ENCODE results near the gene TMIGD2. TPM values are rescaled to one million over a fixed set of nuclear protein-coding genes. Genes with fewer than 3 reads are reported as not detected.

The TMIGD2 gene
- total RNA-seq, 1 experiment from 2014 or later = not detected

GRCh38 chr19:4258181-4258580 lies 44.0 kb downstream of the TMIGD2 start:
- CTCF ChIA-PET = no interaction called here
- BruUV-seq (replicated peaks) = no TSS peak
- POLR2A ChIA-PET (ENCODE audit: unreplicated experiment) = no interaction called here
- ATAC-seq (no peak), DNase-seq (no peak)
- H3F3A ChIP-seq (ENCODE audit: low read length, unreplicated experiment) = no peaks in the 10 kb centered on the region
- no peaks in the 10 kb centered on the region for H3K79me2 ChIP-seq (ENCODE audit: low read length)
- H3K4me2 ChIP-seq (ENCODE audit: low read length) = no peak overlapping the region
- no peak overlapping the region for H3K9ac ChIP-seq (ENCODE audit: low read length)
- H3K27me3 ChIP-seq (ENCODE audit: low read length) = no peaks in the 10 kb centered on the region
- no peak overlapping the region for H3K4me3 ChIP-seq (ENCODE audit: low read length)
- H3K36me3 ChIP-seq (ENCODE audit: low read depth, low read length) = peaks cover 9% of the 10 kb centered on the region
- no peak overlapping the region for H3K27ac ChIP-seq (ENCODE audit: low read length)
- no peaks in the 10 kb centered on the region for H3K9me2 ChIP-seq (replicated peaks; ENCODE audit: low read length)
- H2AFZ ChIP-seq (ENCODE audit: low read length) = no peak overlapping the region
- intact Hi-C loops (cut with micrococcal nuclease) = no loop called here
- no peaks in the 10 kb centered on the region for H3K4me1 ChIP-seq (ENCODE audit: insufficient read depth, low read length)
- TF ChIP-seq EZH2phosphoT487 (IDR thresholded peaks at IDR 0.05; ENCODE audit: borderline replicate concordance, low read length) = no peak
- TF ChIP-seq EZH2 (IDR thresholded peaks at IDR 0.05; ENCODE audit: low read length, unreplicated experiment) = no peak
- TF ChIP-seq, protein P1, sequence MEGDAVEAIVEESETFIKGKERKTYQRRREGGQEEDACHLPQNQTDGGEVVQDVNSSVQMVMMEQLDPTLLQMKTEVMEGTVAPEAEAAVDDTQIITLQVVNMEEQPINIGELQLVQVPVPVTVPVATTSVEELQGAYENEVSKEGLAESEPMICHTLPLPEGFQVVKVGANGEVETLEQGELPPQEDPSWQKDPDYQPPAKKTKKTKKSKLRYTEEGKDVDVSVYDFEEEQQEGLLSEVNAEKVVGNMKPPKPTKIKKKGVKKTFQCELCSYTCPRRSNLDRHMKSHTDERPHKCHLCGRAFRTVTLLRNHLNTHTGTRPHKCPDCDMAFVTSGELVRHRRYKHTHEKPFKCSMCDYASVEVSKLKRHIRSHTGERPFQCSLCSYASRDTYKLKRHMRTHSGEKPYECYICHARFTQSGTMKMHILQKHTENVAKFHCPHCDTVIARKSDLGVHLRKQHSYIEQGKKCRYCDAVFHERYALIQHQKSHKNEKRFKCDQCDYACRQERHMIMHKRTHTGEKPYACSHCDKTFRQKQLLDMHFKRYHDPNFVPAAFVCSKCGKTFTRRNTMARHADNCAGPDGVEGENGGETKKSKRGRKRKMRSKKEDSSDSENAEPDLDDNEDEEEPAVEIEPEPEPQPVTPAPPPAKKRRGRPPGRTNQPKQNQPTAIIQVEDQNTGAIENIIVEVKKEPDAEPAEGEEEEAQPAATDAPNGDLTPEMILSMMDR (conservative IDR thresholded peaks at IDR 0.05; ENCODE audit: low read depth, low read length) = no peak
- no peaks in the 10 kb centered on the region for H4K20me1 ChIP-seq (ENCODE audit: low read length)
- no peaks in the 10 kb centered on the region for H3K9me3 ChIP-seq (ENCODE audit: low read length)

DNA sequence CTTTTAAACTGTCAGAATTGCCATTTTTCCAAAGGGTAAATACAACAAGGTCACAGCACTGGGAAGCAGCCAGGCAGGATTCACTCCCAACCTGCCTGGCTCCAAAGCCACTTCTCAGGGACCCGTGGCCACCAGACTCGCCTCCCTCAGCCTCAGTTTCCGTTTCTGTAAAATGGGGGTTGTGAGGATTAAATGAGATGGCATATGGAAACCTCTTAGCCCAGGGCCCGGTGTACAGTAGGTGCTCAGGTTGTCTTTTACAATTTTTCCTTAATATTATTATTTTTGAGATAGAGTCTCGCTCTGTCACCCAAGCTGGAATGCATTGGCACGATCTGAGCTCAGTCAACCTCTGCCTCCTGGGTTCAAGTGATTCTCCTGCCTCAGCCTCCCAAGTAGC lies 45.2 kb downstream of the TMIGD2 start:
- no peak overlapping the region for H3K9ac ChIP-seq (ENCODE audit: low read length)
- H3K27me3 ChIP-seq (ENCODE audit: low read length) = no peaks in the 10 kb centered on the region
- H4K20me1 ChIP-seq (ENCODE audit: low read length) = no peaks in the 10 kb centered on the region
- no peak overlapping the region for H3K4me2 ChIP-seq (ENCODE audit: low read length)
- TF ChIP-seq EZH2phosphoT487 (IDR thresholded peaks at IDR 0.05; ENCODE audit: borderline replicate concordance, low read length) (no peak), EZH2 (IDR thresholded peaks at IDR 0.05; ENCODE audit: low read length, unreplicated experiment) (no peak)
- TF ChIP-seq, protein P1 (conservative IDR thresholded peaks at IDR 0.05; ENCODE audit: low read depth, low read length) = no peak
- peaks cover 9% of the 10 kb centered on the region for H3K36me3 ChIP-seq (ENCODE audit: low read depth, low read length)
- DNase-seq (no peak), ATAC-seq (no peak)
- BruUV-seq (replicated peaks) = no TSS peak
- H2AFZ ChIP-seq (ENCODE audit: low read length) = no peak overlapping the region
- H3K27ac ChIP-seq (ENCODE audit: low read length) = no peak overlapping the region
- no peaks in the 10 kb centered on the region for H3K9me3 ChIP-seq (ENCODE audit: low read length)
- H3K9me2 ChIP-seq (replicated peaks; ENCODE audit: low read length) = no peaks in the 10 kb centered on the region
- H3K79me2 ChIP-seq (ENCODE audit: low read length) = no peaks in the 10 kb centered on the region
- no peaks in the 10 kb centered on the region for H3K4me1 ChIP-seq (ENCODE audit: insufficient read depth, low read length)
- CTCF ChIA-PET = no interaction called here
- POLR2A ChIA-PET (ENCODE audit: unreplicated experiment) = no interaction called here
- no peak overlapping the region for H3K4me3 ChIP-seq (ENCODE audit: low read length)
- no peaks in the 10 kb centered on the region for H3F3A ChIP-seq (ENCODE audit: low read length, unreplicated experiment)
- intact Hi-C loops (cut with micrococcal nuclease) = no loop called here

DNA sequence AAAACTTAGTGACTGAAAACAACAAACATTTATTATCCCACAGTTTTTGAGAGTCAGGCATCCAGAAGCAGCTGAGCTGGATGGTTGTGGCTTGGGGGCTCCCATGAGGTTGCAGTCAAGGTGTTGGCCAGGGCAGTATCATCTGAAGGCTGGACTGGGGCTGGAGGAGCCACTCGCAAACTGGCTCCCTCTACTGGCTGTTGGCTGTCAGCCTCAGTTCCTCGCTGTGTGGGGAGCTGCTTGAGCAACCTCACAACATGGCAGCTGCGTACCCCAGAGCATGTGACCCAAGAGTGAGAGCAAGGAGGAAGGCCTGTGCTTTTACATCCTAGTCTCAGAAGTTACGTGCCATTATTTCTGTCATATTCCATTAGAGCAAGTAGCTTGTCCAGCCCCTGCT lies 45.6 kb downstream of the TMIGD2 start:
- peaks cover 9% of the 10 kb centered on the region for H3K36me3 ChIP-seq (ENCODE audit: low read depth, low read length)
- no peaks in the 10 kb centered on the region for H4K20me1 ChIP-seq (ENCODE audit: low read length)
- ATAC-seq (no peak), DNase-seq (no peak)
- no peaks in the 10 kb centered on the region for H3F3A ChIP-seq (ENCODE audit: low read length, unreplicated experiment)
- ChIA-PET CTCF (no interaction called here), POLR2A (ENCODE audit: unreplicated experiment) (no interaction called here)
- no peaks in the 10 kb centered on the region for H3K9me3 ChIP-seq (ENCODE audit: low read length)
- H2AFZ ChIP-seq (ENCODE audit: low read length) = no peak overlapping the region
- no peaks in the 10 kb centered on the region for H3K4me1 ChIP-seq (ENCODE audit: insufficient read depth, low read length)
- H3K79me2 ChIP-seq (ENCODE audit: low read length) = no peaks in the 10 kb centered on the region
- H3K9ac ChIP-seq (ENCODE audit: low read length) = no peak overlapping the region
- no TSS peak for BruUV-seq (replicated peaks)
- H3K4me3 ChIP-seq (ENCODE audit: low read length) = no peak overlapping the region
- H3K4me2 ChIP-seq (ENCODE audit: low read length) = no peak overlapping the region
- H3K9me2 ChIP-seq (replicated peaks; ENCODE audit: low read length) = no peaks in the 10 kb centered on the region
- intact Hi-C loops (cut with micrococcal nuclease) = no loop called here
- no peak overlapping the region for H3K27ac ChIP-seq (ENCODE audit: low read length)
- TF ChIP-seq EZH2 (IDR thresholded peaks at IDR 0.05; ENCODE audit: low read length, unreplicated experiment) = no peak
- TF ChIP-seq, protein P1 (conservative IDR thresholded peaks at IDR 0.05; ENCODE audit: low read depth, low read length) = peak; percentile 41; the same call in 1 of the 2 replicates
- no peaks in the 10 kb centered on the region for H3K27me3 ChIP-seq (ENCODE audit: low read length)
